GM23248 (cell line): Measurements from ENCODE around the gene GTF2H2.
"Not testable (repeated sequence)": the region's sequence is repeated elsewhere in the genome, so short reads cannot be mapped to it uniquely, and the experiment has no call there.

ENCODE experiments used
- EZH2 ChIP-seq: fragments of 200-600 bp; sonication (generic); IDR thresholded peaks from 2 replicates; pipeline ENCODE4 v1.6.1; 2018; ENCODE audit warnings: antibody characterized with exemption, mild to moderate bottlenecking; ENCODE audit not compliant: insufficient read depth, poor library complexity, severe bottlenecking
- EZH2phosphoT487 ChIP-seq: fragments of 200-600 bp; sonication (generic); IDR thresholded peaks from 2 replicates; pipeline ENCODE4 v1.6.1; 2018; ENCODE audit warnings: antibody characterized with exemption, moderate library complexity, mild to moderate bottlenecking, low read depth; ENCODE audit not compliant: insufficient read depth

DNA sequence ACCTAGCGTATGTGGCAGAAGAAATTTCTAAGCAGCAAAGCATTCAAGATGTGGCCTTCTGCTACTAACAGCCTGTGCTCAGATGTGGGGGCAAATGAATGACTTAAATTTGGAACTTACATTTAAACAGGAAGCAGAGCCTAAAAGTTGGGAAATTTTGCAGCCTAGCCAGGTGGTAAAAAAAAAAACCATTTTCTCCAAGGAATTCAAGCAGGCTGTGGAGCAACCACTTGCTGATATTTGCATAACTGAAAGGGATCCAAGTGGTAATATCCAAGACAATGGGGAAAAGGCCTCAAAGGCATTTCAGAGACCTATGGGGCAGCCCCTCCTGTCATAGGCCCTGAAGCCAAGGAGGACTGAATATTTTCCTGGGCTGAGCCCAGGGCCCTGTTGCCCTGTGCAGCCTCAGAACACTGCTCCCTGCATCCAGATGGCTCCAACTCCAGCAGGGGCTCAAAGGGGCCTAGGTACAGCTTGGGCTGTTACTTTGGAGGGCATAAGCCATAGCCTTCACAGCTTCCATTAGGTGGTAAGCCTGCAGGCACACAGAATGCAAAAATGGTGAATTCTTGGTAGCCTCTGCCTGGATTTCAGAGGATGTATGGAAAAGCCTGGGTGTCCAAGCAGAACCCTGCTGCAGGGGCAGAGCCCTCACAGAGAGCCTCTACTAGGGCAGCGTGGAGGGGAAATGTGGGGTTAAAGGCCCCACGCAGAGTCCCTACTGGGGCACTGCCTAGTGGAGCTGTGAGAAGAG is 29.9 kb upstream of the GTF2H2 start:
- not testable (repeated sequence) for TF ChIP-seq EZH2phosphoT487, EZH2
